ENCODE data around the gene ACTL7B. TPM values are rescaled to one million over a fixed set of nuclear protein-coding genes. Genes with fewer than 3 reads are reported as not detected.

Gene ACTL7B
- total and polyA plus RNA-seq, 2 of the 4 experiments (the other 2 are of a cell fraction), result not detected

GRCh38 chr9:108823829-108824228 lies 32.0 kb downstream of the ACTL7B start:
- no peaks in the 10 kb centered on the region for H4K20me1 ChIP-seq (ENCODE audit: insufficient read depth, low read length)
- intact Hi-C loops (cut with micrococcal nuclease) (no loop called here), in situ Hi-C loops (cut with MboI; ENCODE audit: low sequenced_read_pairs) (no loop called here), dilution Hi-C loops (cut with HindIII; ENCODE audit: low sequenced_read_pairs, unreplicated experiment) (no loop called here)
- no peak overlapping the region for H3K27ac ChIP-seq (ENCODE audit: insufficient read depth, low read length)
- no peak overlapping the region for H3K4ac ChIP-seq (ENCODE audit: low read depth, low read length)
- no peak overlapping the region for H2AK9ac ChIP-seq (replicated peaks; ENCODE audit: low read depth, low read length, poor library complexity)
- H3K79me1 ChIP-seq (ENCODE audit: low read depth in 1 of 2, low read length in 2 of 2), result no peaks in the 10 kb centered on the region
- no peak overlapping the region for H3K9ac ChIP-seq (ENCODE audit: low read depth, low read length)
- no peak overlapping the region for H2AFZ ChIP-seq (replicated peaks; ENCODE audit: low read length, poor library complexity)
- H3K36me3 ChIP-seq (ENCODE audit: control insufficient read depth, insufficient read depth, low read length), result no peaks in the 10 kb centered on the region
- no peaks in the 10 kb centered on the region; the same call in 1 of the 2 replicates for H3K27me3 ChIP-seq (ENCODE audit: control insufficient read depth, insufficient read depth, low read length)
- no peak overlapping the region for H2BK120ac ChIP-seq (ENCODE audit: low read depth, low read length)
- no peak overlapping the region for H4K5ac ChIP-seq (ENCODE audit: low read depth, low read length)
- no peaks in the 10 kb centered on the region for H3K4me1 ChIP-seq (ENCODE audit: control insufficient read depth, insufficient read depth, low read length)
- TF ChIP-seq RFX5 (IDR thresholded peaks at IDR 0.05; ENCODE audit: low read depth, low read length) (no peak), SMC3 (IDR thresholded peaks at IDR 0.05; ENCODE audit: low read depth, low read length) (no peak), CEBPB (IDR thresholded peaks at IDR 0.05; ENCODE audit: low read depth, low read length) (no peak), ELK1 (IDR thresholded peaks at IDR 0.05; ENCODE audit: borderline replicate concordance, low read depth, low read length) (no peak), USF2 (IDR thresholded peaks at IDR 0.05; ENCODE audit: low read depth, low read length) (no peak)
- no peak for ATAC-seq (ENCODE audit: low read depth)
- no peak overlapping the region for H4K8ac ChIP-seq (ENCODE audit: low read depth in 2 of 2, low read length in 2 of 2)
- no TSS peak for BruUV-seq (replicated peaks)
- no peak overlapping the region for H3K23ac ChIP-seq (ENCODE audit: low read depth, low read length)
- no peaks in the 10 kb centered on the region for H3K9me1 ChIP-seq (ENCODE audit: insufficient read depth, low read length)
- no peak overlapping the region for H3K18ac ChIP-seq (ENCODE audit: low read depth, low read length)
- no peak overlapping the region for H2BK20ac ChIP-seq (ENCODE audit: low read depth, low read length)
- H3K4me2 ChIP-seq (ENCODE audit: low read depth, low read length), result no peak overlapping the region
- no peak overlapping the region for H2BK15ac ChIP-seq (ENCODE audit: low read depth, low read length)
- H3K4me3 ChIP-seq (ENCODE audit: insufficient read depth, low read depth, low read length), result no peak overlapping the region
- H2AK5ac ChIP-seq (ENCODE audit: low read depth, low read length), result no peak overlapping the region
- DNase-seq, result no peak
- no peak overlapping the region for H4K91ac ChIP-seq (ENCODE audit: insufficient read depth, low read depth, low read length)
- peaks cover 2% of the 10 kb centered on the region; the same call in 1 of the 2 replicates for H3K9me3 ChIP-seq (ENCODE audit: control insufficient read depth, insufficient read depth, low read length)
- H2BK5ac ChIP-seq (ENCODE audit: low read depth, low read length, poor library complexity, severe bottlenecking), result no peak overlapping the region
- H3K14ac ChIP-seq (replicated peaks; ENCODE audit: low read depth, low read length), result no peak overlapping the region
- POLR2A ChIA-PET (ENCODE audit: unreplicated experiment), result no interaction called here
- WGBS, 2 experiments (ENCODE audit: extremely low coverage in 2 of 2, insufficient read length in 1 of 2), result 0% methylated on average over 1 of the region's 3 CpGs; no CpG with 5 or more reads in 1 of the 2 experiments
- no peak overlapping the region for H3K56ac ChIP-seq (ENCODE audit: extremely low read depth, insufficient read depth, low read length)
- CTCF ChIA-PET, result no interaction called here

Data from IMR-90 (cell line).